ENCODE results near the gene PYDC2.

The PYDC2 gene

GRCh38 chr3:191461113-191461595 lies at the start of gene PYDC2:
Gene PYDC2 (plus strand): TSS chr3:191461163. CDS start chr3:191461163, 0 bp downstream.
- DNase-seq (ENCODE audit: low spot score), result no peak

GRCh38 chr3:191412759-191413158 lies 48.2 kb upstream of the PYDC2 start:
- DNase-seq (ENCODE audit: low spot score), result peak; percentile 71

DNA sequence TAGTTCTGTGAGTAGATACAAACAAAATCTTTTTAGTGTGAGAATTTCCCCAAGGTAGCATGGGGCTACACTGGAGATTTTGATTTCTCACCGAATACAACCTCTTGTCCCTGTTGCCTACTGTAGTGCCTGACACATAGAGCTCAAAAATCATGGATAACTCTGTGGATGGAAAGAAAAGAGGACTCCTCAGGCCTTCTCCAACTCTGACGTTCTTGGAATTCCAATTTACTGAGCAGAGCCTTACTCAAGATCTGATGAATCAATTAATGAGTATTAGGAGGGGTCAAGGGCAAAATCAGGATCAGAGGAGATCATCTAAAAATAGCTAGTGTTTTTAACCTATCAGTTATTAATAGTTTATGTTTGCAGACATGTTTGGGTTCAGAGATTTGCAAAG lies 46.7 kb upstream of the PYDC2 start:
- DNase-seq (ENCODE audit: low spot score), result no peak

DNA sequence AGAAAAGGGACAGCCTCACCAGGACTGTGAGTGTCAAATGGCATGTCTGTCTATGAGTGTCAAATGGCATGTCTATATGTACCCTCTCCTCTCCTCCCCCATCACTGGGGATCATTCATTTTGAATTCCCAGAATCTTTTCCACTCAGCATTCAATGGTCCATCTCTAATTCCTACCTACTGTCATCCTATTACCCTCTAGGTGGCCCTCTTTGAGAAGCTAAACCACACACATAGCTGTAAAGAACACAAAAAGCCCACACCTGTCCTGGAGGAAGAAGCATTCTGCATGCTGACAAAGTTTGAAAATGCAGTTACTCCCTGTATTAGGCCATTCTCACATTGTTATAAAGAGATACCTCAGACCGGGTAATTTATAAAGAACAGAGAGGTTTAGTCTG lies 46.2 kb upstream of the PYDC2 start:
- no peak for DNase-seq (ENCODE audit: low spot score)

- DNase-seq (ENCODE audit: low spot score), result no peak
Measured at GRCh38 chr3:191415566-191415965, 45.4 kb upstream of the PYDC2 start.

- no peak for DNase-seq (ENCODE audit: low spot score)
Measured at GRCh38 chr3:191417457-191417729, 43.6 kb upstream of the PYDC2 start.

DNA sequence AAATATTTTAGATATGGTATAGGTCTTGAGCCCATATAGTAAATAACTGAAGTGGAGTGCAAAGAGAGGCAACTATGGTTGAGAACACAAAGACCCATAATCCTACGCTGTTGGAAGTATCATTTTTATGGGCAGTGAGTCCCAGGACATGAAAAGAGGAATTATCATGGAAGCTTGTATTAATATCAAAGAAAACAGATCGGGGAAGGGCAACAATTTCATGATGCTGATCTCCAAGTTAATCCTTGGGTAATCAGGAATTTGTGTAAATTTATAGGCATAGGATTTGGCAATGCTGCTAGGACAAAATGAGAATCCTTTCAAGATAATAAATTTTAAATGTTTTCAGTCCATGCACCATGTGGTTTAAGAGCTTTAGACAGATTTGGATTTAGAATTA lies 40.2 kb upstream of the PYDC2 start:
- no peak for DNase-seq (ENCODE audit: low spot score)

GRCh38 chr3:191424881-191425280 lies 36.1 kb upstream of the PYDC2 start:
- DNase-seq (ENCODE audit: low spot score), result no peak

GRCh38 chr3:191425322-191425734 lies 35.6 kb upstream of the PYDC2 start:
- no peak for DNase-seq (ENCODE audit: low spot score)

DNA sequence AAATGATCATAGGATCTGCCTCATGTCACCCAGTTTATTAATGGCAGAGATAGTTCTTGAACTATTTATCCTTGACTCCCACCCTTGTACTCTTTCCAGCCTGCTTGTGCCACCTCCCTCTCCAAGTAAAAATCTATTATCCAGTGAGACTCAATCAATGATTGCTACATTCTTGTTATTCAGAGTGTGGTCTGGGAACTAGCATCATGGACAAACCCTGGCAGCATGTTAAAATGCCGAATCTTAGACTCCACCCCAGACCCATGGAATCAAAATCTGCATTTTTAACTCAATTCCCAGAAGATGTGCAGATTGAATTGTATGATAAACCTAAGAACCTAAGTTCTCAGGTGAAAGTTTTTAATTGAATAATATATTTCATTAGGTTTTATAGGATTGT lies 34.7 kb upstream of the PYDC2 start:
- no peak for DNase-seq (ENCODE audit: low spot score)

- no peak for DNase-seq (ENCODE audit: low spot score)
Measured at GRCh38 chr3:191428177-191428576, 32.8 kb upstream of the PYDC2 start.

DNA sequence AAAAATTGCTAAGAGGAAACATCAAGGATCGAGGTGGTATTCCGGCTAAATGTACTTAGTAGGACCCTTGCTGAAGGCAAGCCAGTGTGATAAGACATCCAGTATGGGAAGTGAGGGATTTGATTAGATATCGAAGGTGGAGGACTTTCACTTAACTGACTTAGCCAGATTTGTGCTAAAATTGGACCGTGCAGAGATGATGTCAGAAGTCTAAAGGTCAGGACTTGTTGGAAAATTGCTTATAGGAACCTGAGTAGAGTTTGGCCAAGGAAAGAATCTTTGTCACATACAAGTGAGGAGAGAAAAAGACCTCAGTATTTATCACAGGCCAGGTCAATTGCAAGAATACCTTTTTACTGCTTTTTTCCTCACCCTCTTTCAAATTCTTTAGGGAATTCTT lies 30.9 kb upstream of the PYDC2 start:
- no peak for DNase-seq (ENCODE audit: low spot score)

DNA sequence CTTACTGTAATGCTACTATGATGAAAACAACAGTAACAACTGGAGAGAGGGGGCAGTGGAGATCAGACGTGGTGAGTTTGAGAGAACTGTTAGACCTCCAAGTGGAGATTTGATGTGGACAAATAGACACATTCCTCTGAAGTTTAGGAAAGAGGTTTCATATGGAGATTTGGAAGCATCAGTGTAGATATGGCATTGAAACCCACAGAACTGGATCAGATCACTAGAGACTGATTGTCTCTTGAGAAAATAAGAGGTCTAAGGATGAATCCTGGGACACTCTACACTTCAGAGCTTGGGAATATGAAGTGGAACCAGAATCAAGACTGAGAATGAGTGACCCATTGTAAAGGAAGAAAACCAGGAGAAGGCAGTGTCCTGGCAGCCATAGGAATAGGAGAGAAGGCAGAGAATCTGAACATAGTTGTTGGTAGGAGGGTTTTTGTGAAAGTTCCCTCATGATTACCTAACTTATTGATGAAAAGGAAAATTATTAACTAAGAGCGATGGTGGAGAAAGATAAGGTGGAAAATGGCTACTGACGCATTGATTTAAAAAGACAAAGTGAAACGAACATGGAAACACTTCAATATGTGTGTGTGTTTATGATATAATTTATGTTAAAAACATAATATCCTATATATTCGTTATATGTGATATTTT lies 29.7 kb upstream of the PYDC2 start:
- DNase-seq (ENCODE audit: low spot score), result no peak

GRCh38 chr3:191432162-191432561 lies 28.8 kb upstream of the PYDC2 start:
- DNase-seq (ENCODE audit: low spot score), result no peak

DNA sequence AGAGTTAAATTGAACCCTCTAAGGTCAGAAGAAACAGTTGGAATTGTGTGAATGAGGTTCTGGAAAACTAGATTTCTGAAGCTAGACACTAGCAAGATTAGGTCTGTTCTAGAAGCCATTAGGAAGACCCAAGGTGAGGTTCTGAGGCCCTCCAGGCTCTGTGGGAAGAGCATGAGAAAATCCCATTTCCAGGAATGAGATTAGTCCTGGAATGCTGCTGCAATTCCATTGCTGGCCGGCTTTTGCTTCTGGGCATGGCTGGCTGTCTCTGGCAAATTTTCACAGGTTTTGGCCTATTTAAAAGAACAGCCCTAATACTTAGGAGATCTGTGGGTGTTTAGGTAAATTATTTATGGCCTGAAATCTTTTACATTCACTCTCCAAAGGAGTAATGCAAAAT lies 26.9 kb upstream of the PYDC2 start:
- DNase-seq (ENCODE audit: low spot score), result no peak

GRCh38 chr3:191435981-191436380 lies 25.0 kb upstream of the PYDC2 start:
- no peak for DNase-seq (ENCODE audit: low spot score)

GRCh38 chr3:191438150-191438814 lies 22.7 kb upstream of the PYDC2 start:
- DNase-seq (ENCODE audit: low spot score), result no peak

DNA sequence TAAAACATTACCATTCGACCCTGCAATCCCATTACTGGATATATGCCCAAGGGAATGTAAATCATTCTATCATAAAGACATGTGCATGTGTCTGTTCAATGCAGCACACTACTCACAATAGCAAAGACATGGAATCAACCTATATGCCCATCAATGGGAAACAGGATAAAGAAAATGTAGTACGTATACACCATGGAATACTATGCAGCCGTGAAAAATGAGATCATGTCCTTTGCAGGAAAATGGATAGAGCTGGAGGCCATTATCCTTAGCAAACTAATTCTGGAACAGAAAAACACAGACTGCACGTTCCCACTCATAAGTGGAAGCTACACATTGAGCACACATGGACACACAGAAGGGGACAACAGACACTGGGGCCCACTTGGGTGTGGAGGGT lies 20.4 kb upstream of the PYDC2 start:
- no peak for DNase-seq (ENCODE audit: low spot score)

GRCh38 chr3:191441687-191442086 lies 19.3 kb upstream of the PYDC2 start:
- no peak for DNase-seq (ENCODE audit: low spot score)

GRCh38 chr3:191444569-191444968 lies 16.4 kb upstream of the PYDC2 start:
- no peak for DNase-seq (ENCODE audit: low spot score)

DNA sequence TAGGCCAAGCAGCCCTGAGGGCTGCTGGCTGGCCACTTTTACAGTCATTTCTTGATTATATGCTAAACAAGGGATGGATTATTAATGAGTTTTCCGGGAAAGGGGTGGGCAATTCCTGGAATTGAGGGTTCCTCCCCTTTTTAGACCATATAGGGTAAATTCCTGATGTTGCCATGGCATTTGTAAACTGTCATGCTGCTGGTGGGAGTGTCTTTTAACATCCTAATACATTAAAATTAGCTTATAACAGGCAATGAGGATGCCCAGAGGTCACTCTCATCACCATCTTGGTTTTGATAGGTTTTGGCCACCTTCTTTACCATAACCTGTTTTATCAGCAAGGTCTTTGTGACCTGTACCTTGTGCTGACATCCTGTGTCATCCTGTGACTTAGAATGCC lies 11.7 kb upstream of the PYDC2 start:
- no peak for DNase-seq (ENCODE audit: low spot score)

DNA sequence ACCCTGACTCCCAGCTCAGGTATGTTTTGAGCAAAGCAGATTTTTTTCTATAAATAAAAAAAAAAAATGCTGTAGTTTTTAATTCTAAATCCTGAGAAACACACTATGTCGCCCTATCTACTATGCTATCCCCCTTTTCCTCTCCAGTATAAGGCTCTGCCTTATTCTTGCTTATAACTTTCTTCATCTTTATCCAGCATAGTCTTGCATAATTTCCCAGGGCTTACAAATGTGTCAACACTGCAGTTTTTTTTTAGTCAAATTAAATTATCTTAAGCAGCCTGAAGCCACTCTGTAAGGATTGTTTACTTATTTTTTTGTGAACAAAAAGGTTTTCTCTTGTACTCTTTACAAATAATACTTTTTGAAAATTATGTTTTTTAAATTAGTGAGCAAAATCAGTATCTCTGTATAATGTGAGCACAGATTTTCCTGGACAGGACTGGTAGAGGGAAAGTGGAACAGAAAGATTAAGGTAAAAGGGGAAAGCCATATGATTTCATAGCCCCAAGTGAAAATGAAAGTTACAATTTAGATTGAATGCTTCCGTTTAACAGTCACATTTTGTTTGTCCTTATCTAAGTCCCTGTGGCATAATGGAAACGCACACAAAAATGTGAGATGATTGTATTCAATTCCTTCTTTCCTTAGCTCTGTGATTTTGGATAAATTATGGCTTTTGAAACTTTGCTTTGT lies 5.6 kb upstream of the PYDC2 start:
- no peak for DNase-seq (ENCODE audit: low spot score)

GRCh38 chr3:191460360-191460759 lies 603 bp upstream of the PYDC2 start:
- no peak for DNase-seq (ENCODE audit: low spot score)

DNA sequence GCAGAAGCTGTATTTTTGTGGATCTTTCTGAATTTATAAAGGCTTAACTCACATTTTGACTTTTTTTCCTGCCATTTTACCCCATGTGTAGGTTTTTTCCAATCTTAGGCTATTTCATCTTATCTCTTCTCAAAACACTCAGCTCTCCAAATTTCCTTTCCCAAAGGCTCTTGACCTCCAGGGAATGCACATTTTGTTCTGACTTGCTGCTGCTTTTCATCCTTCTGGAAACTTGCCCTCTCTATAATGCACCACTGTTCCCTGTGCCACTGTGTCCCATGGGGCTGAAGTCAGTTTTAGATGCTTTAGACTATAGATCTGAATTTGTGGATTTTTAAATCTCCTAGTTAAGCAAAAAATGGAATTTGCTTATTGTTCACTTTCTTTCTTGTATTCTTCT lies 9.1 kb downstream of the PYDC2 start:
- DNase-seq (ENCODE audit: low spot score), result no peak

Data from kidney tubule cell (primary cell).